HG03097 (cell line): ENCODE results near the gene IL36A.

Source experiments
- ATAC-seq: cut with Tn5 transposase; IDR thresholded peaks from one replicate; pipeline ENCODE4 v1.9.1; 2021; ENCODE audit not compliant: unreplicated experiment, low FRiP score

The IL36A gene, protein sequence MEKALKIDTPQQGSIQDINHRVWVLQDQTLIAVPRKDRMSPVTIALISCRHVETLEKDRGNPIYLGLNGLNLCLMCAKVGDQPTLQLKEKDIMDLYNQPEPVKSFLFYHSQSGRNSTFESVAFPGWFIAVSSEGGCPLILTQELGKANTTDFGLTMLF

DNA sequence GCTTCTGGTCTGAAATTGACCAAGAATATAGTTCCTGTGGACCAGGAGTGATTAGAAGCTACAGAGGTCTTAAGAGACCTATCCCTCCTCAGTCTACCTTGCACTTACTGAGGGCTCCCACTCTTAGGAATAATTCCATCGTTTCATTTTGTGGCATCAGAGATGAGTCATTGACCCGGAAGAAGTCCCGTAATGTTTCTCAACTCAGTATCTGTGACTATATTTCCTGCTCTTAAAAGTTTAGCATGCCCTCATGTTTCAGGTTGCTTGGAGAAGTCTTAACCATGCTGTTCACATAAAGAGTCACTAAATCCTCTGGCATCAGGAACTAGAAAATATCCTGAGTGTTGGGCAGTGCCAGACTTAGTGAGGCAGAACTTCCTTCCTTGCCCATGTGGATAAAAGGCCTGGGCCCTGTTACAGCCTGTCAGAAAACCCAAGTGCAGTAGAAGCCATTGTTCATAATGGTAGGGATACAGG, at the start of gene IL36A:
Gene IL36A (plus strand): TSS at position 430 of the 480 bp plus-strand sequence. CDS start 413 bp downstream, outside the sequence.
- no peak for ATAC-seq

DNA sequence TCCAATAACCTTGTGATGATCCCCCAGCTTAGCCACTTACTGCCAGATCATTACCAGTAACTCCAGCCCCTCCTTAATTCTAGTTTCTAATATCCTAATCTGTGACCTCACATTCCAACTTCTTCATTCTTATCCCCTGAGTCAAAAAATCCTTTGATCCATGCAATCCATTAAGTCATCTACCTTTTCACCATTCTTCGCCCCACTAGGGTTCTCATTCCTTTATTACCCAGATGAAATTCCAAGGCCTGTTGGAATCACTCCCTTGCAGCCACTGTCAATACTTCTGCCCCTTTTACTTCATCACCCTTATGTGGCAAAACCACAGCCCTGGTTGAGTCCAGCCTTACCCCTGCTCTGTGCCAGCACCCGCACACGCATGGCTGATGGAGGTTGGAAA, 47.7 kb upstream of the IL36A start:
- ATAC-seq, result no peak

DNA sequence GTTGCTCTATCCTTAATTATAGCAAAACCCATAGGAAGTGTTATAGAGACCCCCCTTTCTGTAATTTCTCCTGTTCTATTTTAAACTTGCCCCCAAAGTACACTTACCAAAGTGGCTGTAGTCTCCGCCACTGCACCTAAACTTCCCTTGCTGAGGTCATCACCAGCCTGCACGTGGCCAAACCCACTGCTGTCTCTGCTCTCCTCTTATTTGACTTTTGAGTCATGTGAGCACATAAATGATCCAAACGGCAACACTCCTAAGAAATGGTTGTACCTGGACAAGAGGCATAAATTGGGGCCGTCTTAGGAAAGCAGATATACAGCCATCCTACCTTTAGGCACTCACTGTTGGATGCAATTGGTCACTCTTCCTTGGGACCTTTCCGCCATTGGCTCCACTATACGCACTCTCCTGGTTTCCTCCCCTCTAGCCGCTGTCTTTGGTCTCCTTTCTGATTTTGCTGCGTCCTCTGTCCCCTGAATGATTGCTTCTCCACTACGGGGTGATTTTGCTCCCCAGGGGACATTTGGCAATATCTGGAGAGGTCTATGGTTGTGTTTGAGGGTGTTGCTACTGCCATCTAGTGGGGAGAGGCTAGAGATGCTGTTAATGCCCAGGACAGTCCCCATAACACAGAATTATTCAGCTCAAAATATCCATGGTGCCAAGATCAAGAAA, 46.7 kb upstream of the IL36A start:
- ATAC-seq, result no peak

DNA sequence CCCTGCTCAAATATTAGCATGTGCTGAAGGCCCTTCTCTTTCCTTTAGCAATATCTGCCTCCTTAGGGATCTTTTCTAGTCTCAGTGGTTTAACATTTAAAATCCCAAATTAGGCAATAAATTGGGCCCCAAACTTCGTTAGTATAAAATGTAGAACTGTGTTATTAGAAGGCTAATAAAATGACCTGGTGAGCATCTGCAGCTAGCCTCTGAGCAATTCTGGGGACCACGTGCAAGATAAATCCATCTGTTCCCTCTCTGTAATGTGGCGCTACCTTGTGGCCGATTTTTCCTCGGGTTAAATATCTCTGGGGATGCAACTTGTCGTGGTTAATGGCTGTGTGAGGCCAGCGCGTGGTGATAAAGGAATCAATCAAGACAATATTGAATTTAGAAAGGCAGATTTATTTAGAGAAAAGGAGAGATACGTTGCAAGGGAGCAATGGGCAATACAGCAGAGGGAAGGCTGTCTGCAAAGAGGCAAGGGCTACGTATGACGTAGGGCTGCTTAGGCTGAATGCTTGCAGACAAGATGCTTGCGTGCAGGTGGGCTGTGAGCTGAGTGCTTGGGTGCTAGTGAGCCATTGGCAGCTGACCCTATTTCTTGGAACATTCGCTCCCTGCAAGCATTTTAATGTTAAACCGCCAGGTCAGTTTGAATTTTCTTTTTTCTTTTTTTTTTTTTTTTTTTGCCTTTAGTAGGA, 46.0 kb upstream of the IL36A start:
- ATAC-seq, result no peak

DNA sequence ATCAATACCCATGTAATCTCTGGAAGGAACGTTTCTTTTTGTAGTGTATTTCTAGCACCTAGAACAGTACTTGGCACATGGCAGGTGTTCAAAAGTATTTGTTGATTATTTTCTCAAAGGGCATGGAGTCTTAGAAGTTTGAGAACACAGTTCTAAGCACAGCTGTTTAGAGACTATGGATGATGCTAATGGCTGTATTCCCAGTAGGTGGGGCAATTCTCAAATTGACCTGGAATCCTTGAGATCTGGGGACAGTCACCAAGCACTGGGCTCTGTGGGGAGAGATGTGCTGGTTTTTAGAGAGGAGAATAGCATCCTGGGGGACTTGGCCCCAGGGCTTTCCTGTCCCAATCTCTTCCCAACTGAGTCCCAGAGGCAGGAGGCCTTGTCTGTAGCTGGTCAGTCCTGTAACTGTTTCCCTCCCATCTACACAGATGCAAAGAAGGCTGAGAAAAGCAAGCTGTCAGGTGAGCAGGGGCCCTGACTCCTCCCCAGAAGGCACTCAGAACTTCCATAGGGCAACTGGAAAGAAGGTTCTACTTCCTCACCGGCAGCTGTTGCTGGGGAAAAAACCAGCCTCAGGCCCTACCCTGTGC, 44.9 kb upstream of the IL36A start:
- no peak for ATAC-seq

DNA sequence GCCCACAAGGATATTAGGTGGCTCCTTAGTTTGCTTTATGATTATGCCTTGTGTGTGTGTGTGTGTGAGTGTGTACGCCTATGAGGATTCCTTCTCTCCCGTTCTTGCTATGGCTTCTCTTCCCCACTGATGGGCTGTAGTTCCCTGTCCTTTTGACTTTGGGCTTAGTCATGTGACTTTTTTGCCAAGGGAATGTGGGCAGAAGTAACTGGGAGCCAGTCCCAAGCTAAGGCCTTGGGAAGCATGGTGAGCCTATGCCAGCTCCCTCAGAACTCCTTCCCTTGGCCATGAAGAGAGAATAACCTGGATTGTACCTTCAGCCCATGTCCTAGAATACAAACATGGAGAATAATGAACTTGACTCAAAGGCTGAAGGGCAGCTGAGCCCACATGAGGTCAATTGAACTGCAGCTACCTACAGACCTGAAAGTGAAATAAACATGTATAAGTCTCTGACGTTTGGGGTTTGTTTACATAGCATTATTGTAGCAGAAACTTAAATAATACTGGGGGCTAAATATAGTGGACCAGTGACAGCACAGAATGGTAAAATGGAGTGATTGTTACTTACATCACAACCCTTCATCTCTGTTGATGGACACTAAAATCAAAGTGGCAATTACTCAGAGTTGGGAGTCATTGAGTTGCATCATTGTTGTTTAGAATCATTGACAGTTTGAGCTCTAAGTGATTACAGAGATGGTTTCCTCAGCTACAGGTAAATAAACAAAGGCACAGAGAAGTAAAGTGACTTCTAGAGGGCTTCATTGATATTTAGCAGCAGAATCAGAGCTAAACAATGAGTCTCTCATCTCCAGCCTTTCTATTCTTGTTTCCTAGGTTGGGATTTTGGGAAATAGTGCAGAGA, 42.7 kb upstream of the IL36A start:
- ATAC-seq, result no peak

DNA sequence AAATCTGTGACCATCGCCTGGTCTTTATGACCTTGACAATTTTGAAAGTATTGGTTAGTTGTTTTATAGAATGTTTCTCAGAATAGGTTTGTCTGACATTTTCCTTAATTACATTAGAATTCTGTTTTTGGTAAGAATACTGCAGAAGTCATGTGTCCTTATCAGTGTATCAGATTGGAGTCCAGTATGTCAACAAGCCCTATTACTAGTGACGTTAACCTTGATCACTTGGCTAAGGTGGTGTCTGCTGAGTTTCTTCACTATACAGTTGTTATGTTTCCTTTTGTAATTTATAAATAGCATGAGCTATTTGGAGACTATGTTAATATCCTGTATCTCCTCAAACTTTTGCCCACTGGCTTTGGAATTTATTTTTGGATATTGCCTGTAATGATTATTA, 38.2 kb upstream of the IL36A start:
- ATAC-seq, result no peak

DNA sequence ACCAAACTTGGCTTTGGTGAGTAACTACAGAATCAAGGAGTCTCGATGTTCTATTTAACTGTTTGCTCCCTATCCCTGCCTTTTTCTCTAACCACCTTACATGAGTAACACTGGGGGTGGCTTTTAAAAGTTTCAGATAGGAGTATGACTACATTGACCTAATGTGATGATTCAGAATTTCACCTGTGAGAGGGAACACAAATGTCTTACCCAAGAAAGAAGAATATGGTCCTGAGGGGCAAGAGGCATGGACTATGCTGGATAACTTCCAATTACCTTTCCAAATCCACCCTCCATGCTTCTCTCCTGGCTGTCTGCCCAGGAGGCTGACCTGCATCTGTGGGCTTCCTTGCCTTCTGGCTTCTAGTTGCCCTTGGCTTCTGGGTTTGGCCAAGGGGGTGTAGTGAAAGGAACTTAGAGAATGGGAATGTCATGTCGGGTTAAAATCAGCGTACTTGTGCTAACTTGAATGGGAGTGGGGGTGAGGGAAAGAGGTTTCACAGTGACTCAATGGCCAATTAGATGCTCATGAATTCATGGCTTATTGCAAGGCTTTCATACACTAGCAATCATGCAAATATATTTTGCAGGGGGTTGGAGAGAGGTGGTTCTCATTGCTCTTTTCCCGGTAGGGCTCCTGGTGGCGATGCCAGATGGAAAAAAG, 32.7 kb upstream of the IL36A start:
- ATAC-seq, result no peak

DNA sequence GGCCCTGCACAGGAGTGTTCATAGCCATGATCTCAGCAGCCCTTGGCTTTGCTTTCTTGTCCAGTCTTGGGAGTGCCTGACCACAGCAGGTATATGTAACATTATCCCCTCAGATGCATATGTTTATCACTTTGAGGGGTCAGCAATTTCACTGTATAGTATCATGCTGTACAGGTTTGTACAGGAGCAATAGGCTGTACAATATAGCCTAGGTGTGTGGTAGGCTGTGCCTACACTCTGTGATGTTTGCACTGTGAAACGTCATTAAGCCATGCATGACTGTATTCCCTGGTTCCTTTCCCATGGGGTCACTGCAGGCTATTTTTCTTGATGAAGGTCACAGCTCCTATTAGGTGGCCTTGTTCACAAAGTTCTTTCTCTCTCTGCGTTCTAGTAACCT, 32.1 kb upstream of the IL36A start:
- no peak for ATAC-seq

DNA sequence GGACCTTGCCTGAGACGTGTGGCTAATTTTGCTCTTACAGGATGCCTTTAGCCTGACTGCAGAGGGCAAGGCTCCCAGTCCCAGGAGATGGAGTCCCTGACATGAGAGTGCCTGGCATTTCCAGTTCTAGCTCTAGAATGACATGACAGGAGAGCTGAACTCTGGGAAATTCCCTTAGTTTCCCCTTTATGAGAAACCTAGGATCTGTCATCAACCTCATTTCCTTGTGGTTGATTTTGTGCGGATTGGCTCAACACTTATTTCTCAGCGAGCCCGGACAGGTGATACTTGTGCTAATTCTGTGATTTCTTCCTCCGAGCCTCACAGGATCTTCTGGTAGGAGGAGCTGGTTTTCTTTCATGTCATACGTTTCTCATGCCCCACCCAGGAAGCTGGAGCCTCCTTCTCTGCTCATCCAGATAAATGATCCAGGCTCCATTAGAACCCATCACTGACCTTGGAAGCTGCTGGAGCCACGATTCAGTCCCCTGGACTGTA, 27.7 kb upstream of the IL36A start, which contains the start of gene IL36G:
Gene IL36G (plus strand): TSS at position 448 of the 498 bp plus-strand sequence. CDS start 633 bp downstream, outside the sequence.
- ATAC-seq, result no peak

DNA sequence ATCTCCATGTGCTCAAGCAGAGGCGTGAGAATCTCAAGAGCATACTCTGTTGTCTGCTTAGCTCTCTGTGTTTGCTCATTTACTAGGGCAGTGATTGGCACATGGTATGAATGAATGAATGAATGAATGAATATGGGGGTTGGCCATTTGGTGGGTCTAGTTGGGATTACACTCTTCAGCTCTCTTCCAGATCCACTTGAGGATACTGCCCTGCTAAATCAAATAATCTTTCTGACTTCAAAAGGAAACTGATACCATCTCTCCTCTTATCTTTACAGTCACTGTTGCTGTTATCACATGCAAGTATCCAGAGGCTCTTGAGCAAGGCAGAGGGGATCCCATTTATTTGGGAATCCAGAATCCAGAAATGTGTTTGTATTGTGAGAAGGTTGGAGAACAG, 25.5 kb upstream of the IL36A start:
- no peak for ATAC-seq

DNA sequence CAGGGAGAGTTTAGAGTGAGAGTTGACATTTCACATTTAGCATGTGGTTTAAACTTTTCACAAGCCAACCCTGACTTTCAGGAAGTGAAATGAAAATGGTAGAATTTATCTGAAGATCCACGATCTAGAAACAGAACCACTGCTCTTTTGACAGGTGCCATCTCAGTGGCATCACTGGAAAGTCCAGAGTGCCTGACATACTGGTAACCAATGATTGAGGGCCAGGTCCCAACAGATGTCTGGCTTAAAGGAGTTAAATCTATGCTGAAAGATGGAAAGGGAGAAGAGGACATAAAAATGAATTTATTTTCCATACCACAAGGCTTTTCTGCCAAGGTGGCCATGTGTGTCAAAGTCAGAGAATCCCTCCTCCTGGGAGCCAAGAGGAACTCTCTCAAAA, 24.7 kb upstream of the IL36A start:
- ATAC-seq, result no peak

DNA sequence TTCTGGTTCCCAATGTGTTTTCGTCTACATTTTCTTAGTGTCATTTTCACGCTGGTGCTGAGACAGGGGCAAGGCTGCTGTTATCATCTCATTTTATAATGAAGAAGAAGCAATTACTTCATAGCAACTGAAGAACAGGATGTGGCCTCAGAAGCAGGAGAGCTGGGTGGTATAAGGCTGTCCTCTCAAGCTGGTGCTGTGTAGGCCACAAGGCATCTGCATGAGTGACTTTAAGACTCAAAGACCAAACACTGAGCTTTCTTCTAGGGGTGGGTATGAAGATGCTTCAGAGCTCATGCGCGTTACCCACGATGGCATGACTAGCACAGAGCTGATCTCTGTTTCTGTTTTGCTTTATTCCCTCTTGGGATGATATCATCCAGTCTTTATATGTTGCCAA, 20.2 kb upstream of the IL36A start:
- no peak for ATAC-seq

DNA sequence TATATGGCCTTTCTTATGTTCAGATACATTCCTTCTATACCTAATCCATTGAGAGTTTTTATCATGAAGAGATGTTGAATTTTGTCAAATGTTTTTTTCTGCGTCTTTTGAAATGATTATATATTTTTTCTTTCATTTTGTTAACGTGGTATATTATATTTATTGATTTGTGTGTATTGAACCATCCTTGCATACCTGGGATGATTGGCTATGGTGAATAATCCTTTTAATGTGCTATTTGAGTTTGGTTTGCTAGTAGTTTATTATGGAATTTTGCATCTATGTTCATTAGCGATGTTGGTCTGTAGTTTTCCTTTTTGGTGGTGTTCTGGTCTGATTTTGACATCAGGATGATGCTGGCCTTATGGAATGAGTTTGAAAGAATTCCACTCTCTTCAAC, 15.6 kb upstream of the IL36A start:
- no peak for ATAC-seq

DNA sequence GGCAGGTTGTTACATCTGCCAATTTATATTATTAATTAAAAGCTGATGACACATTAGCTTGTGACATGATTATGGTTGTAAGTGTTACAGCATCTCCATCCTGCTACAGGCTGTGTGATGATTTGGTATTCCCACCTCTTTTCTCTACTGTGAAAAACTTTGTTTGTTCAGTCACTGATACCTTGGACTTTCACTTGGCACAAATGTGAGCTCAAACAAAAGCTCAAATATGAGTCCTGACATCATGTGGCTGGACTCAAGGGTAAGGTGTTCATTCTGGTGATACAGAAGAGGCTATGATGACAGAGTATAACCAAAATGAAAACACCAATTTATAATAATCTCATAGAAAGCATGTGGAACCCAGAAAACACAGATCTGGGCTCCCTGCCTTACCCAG, 11.4 kb upstream of the IL36A start:
- no peak for ATAC-seq

DNA sequence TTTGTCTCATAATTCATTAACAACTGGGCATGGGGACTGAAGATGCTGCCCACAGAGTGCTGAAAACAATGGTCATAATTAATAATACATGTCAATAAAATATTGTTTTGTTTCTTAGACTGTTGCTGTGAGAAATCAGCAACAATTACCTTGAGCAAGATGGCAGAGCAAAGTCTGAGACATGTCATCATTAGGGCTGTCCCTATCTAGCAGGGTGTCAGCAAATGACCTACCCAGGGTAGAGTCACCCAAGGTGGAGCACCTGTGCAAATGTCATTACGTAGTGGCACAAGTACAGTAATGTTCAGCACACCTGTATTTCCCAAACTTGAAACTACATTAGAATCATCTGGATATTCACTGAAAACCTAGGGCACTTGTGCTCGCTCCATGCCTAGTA, 10.6 kb upstream of the IL36A start:
- no peak for ATAC-seq

DNA sequence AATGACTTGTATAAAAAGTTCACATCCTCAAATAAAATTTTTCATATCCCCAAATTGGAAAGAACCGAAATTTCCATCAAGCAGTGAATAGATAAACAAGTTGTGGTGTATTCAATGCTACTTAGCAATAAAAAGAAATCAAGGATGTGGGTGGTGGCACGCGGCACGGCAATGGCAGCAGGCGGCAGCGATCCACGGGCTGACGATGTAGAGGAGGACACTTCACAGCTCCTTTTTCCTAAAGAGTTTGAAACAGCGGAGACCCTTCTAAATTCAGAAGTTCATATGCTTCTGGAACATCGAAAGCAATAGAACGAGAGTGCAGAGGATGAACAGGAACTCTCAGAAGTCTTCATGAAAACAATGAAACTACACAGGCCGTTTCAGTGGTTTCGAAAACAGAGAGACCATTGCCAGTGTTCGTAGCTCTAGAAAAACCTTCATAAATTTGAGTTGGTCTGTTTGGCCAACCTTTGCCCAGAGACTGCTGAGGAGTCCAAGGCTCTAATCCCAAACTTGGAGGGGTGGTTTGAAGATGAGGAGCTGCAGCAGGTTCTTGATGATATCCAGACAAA, 9.8 kb upstream of the IL36A start:
- no peak for ATAC-seq

DNA sequence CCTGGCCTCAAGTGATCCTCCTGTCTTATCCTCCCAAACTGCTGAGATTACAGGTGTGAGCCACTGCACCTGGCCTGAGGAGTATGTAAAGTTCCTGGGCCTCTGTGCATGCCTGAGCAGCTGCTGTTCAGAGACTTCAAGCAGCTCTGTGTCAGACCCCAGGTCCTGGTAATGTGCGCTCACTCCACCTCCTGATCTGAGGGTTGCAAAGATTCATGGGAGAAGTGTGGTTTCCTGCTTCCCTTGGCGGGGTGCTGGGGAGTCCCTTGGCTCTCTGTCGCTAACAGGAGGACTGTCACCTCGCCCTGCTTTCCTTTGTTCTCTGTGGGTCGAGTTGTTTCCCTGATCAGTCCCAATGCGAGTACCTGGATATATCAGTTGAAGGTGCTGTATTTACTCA, 8.6 kb upstream of the IL36A start:
- no peak for ATAC-seq

DNA sequence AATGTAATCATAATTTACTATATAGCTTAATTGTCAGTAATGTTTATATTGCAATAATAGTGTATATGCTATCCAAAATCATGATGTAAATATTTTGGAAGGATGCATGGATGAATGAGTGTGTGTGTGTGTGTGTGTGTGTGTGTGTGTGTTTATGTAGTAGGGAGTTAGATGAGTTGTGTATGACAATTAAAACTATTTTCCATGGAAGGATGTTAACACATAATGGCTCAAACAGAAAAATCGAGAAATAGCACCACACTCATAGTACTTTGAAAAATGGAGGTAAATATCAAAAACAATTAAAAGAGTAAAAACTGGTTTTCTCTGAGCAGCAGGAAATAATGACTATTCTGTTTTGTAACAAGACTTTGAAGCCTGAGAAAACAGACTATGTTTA, 8.1 kb upstream of the IL36A start:
- ATAC-seq, result no peak
